K562 (cell line): Measurements from ENCODE around the gene MAP3K14. TPM values are rescaled to one million over a fixed set of nuclear protein-coding genes. Genes with fewer than 3 reads are reported as not detected.

Source experiments
- ARNT ChIP-seq, 2 experiments: fragments of 450-650 bp; IDR thresholded peaks; 2 replicates each; pipeline ENCODE4 v1.6.1; 2016; ENCODE audit warnings: mild to moderate bottlenecking in 1 of 2
- ATF2 ChIP-seq: sonication (generic); formaldehyde crosslinking; IDR thresholded peaks from 2 replicates; pipeline ENCODE4 v1.8.1; 2022; ENCODE audit warnings: missing genetic modification reagents
- DDX20 ChIP-seq: fragments of 450-650 bp; IDR thresholded peaks from 2 replicates; pipeline ENCODE4 v1.6.1; 2016; ENCODE audit warnings: missing genetic modification characterization, low read depth, mild to moderate bottlenecking, missing compliant biosample characterization, moderate library complexity
- GABPA ChIP-seq: fragments of 200-800 bp; sonication (Bioruptor generic); conservative IDR thresholded peaks from 2 replicates; pipeline ENCODE4 v1.6.1; 2016; ENCODE audit warnings: low read depth, missing genetic modification characterization, missing compliant biosample characterization
- HCFC1 ChIP-seq: IDR thresholded peaks from 2 replicates; pipeline ENCODE4 v1.6.1; 2012; ENCODE audit warnings: low read depth, low read length, improper control_type of control experiment
- HMG20A ChIP-seq: fragments of 450-650 bp; formaldehyde crosslinking; conservative IDR thresholded peaks from 2 replicates; pipeline ENCODE4 v1.4.0; 2020; ENCODE audit warnings: mild to moderate bottlenecking, mixed read lengths
- ILK ChIP-seq: fragments of 450-650 bp; IDR thresholded peaks from 2 replicates; pipeline ENCODE4 v1.6.1; 2016; ENCODE audit warnings: missing genetic modification characterization, low read depth, mild to moderate bottlenecking, missing compliant biosample characterization, moderate library complexity, borderline replicate concordance
- PCBP2 ChIP-seq: fragments of 200-400 bp; formaldehyde crosslinking; IDR thresholded peaks from 2 replicates; pipeline ENCODE4 v1.6.1; 2018; ENCODE audit warnings: low read length, low read depth, mild to moderate bottlenecking, moderate library complexity; ENCODE audit not compliant: poor library complexity, severe bottlenecking
- PHF8 ChIP-seq: fragments of 200-600 bp; sonication (generic); IDR thresholded peaks from 2 replicates; pipeline ENCODE4 v1.6.1; 2012; ENCODE audit warnings: mixed run types, mild to moderate bottlenecking, inconsistent platforms, low read length, moderate library complexity, borderline replicate concordance
- PML ChIP-seq: IDR thresholded peaks from 2 replicates; pipeline ENCODE4 v1.6.1; 2012; ENCODE audit warnings: low read length, inconsistent platforms
- RBM17 ChIP-seq: fragments of 200-400 bp; formaldehyde crosslinking; IDR thresholded peaks from 2 replicates; pipeline ENCODE4 v1.6.1; 2017; ENCODE audit warnings: low read depth, mild to moderate bottlenecking, low read length, borderline replicate concordance
- RBM22 ChIP-seq: fragments of 200-400 bp; formaldehyde crosslinking; IDR thresholded peaks from 2 replicates; pipeline ENCODE4 v1.6.1; 2018; ENCODE audit warnings: low read length, low read depth; ENCODE audit not compliant: poor library complexity, severe bottlenecking
- SIX5 ChIP-seq, 2 experiments: IDR thresholded peaks; 2 replicates each; pipeline ENCODE4 v1.6.1; 2011; ENCODE audit warnings: low read length in 2 of 2, borderline replicate concordance in 1 of 2, low read depth in 1 of 2, mild to moderate bottlenecking in 1 of 2, moderate library complexity in 1 of 2; ENCODE audit not compliant: insufficient read depth in 1 of 2
- SNRNP70 ChIP-seq: fragments of 200-400 bp; formaldehyde crosslinking; optimal IDR thresholded peaks from 2 replicates; pipeline ENCODE3; 2017; ENCODE audit warnings: low read depth, low read length
- ZC3H11A ChIP-seq: IDR thresholded peaks from 2 replicates; pipeline ENCODE4 v1.6.1; 2012; ENCODE audit warnings: low read depth, low read length, improper control_type of control experiment
- ZNF174 ChIP-seq: fragments of 250-450 bp; sonication (Bioruptor Pico); IDR thresholded peaks from 2 replicates; pipeline ENCODE4 v1.4.0; 2020; ENCODE audit warnings: mild to moderate bottlenecking
- ZNF408 ChIP-seq: fragments of 250-450 bp; sonication (Bioruptor Pico); IDR thresholded peaks from 2 replicates; pipeline ENCODE4 v1.4.0; 2020; ENCODE audit warnings: low read depth, mild to moderate bottlenecking, moderate library complexity
- ZNF436 ChIP-seq: fragments of 250-450, 450-650 bp; sonication (Bioruptor Pico); formaldehyde crosslinking; IDR thresholded peaks from 2 replicates; pipeline ENCODE4 v1.7.0; 2020; ENCODE audit warnings: mild to moderate bottlenecking
- ZNF586 ChIP-seq: fragments of 450-650 bp; formaldehyde crosslinking; conservative IDR thresholded peaks from 2 replicates; pipeline ENCODE4 v1.4.0; 2020; ENCODE audit warnings: mild to moderate bottlenecking, moderate library complexity
- ZNF830 ChIP-seq: fragments of 250-450 bp; sonication (Bioruptor Pico); IDR thresholded peaks from 2 replicates; pipeline ENCODE4 v1.5.0; 2021; ENCODE audit warnings: mild to moderate bottlenecking
- polyA plus RNA-seq, 8 experiments: library from polyadenylated mRNA; depleted of rRNA in 4 of 8; stranded (reverse) in 5 of 8; unstranded in 3 of 8; fragments of >200 nt; fragmentation: Nextera tagmentation in 2 of 8; fragmentation: Illumina TruSeq in 1 of 8; extraction: Ambion mirVana in 2 of 8; extraction: Trizol in 1 of 8; gene quantifications; 2 replicates each; pipeline versions ENCODE4 v1.2.1 to v1.2.3, GENCODE V29; 2011 to 2014; ENCODE audit warnings: inconsistent platforms in 1 of 8, missing spikeins in 1 of 8
- total RNA-seq, 7 experiments: library from RNA; depleted of rRNA in 6 of 7; stranded (reverse); fragments of >200 nt in 6 of 7; fragmentation: Illumina TruSeq in 2 of 7; extraction: Trizol in 2 of 7; gene quantifications; 2 replicates each; pipeline versions ENCODE4 v1.2.1 to v1.2.3, GENCODE V29; 2011 to 2021; ENCODE audit warnings: low replicate concordance in 1 of 7
- TF ChIP-seq, protein P1 (sequence below): fragments of 450-650 bp; IDR thresholded peaks from 2 replicates; pipeline ENCODE4 v1.6.1; 2018; ENCODE audit warnings: mild to moderate bottlenecking, low read depth; ENCODE audit not compliant: partially characterized antibody
- TF ChIP-seq, protein P2 (sequence below): sonication (generic); IDR thresholded peaks from 2 replicates; pipeline ENCODE4 v1.6.1; 2016
- TF ChIP-seq, protein P3 (sequence below): IDR thresholded peaks from 2 replicates; pipeline ENCODE4 v1.6.1; 2011; ENCODE audit warnings: borderline replicate concordance, low read depth, mild to moderate bottlenecking, moderate library complexity, low read length; ENCODE audit not compliant: insufficient read depth, poor library complexity, severe bottlenecking

The MAP3K14 gene
- total and polyA plus RNA-seq, 9 of the 15 experiments (the other 6 are each of a cell fraction or from before 2014, with no cell fraction given) = 0.45 to 8.7 (median 3.2) TPM

DNA sequence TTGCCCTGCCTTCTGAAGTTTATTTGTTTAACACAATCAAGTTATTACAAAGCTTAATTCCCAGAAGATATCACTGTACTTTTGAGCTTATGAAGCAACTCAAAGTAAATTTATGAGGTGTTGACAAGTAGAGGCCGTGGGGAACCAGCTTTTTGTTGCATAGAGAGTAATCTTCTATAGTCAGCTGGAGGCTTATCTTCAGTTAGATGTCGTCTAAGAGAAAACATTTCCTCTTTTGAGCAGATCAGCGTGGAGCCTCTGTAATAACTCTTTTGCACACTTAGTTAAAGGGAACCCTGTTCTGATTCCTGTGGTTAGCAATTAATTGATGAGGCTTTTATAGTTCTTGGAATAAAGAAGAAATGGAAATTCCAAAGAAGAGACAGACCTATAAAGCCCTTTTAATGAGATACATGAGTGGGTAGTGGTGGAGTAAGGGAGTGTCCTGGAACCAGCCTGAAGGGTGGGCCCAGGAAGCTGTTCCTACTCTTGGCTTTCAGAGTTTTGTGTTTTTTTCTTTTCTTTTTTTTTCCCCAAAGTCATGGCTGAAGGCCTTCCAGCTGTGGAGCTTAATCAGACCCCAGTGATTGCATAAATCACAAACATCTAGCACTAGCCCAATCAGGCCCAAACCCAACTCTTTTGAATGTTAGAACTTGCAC lies 28.9 kb upstream of the MAP3K14 start (continued):
- no peak for TF ChIP-seq RBM17
- TF ChIP-seq ARNT (IDR thresholded peaks at IDR 0.05) = peak; percentile 91 to 97
- TF ChIP-seq ZNF830 (CRISPR knock-in tag) = no peak
- peak; percentile 92 for TF ChIP-seq HMG20A (CRISPR knock-in tag)
- TF ChIP-seq DDX20 (tag) = peak; percentile 61; the same call in 1 of the 2 replicates
- TF ChIP-seq, protein P1, sequence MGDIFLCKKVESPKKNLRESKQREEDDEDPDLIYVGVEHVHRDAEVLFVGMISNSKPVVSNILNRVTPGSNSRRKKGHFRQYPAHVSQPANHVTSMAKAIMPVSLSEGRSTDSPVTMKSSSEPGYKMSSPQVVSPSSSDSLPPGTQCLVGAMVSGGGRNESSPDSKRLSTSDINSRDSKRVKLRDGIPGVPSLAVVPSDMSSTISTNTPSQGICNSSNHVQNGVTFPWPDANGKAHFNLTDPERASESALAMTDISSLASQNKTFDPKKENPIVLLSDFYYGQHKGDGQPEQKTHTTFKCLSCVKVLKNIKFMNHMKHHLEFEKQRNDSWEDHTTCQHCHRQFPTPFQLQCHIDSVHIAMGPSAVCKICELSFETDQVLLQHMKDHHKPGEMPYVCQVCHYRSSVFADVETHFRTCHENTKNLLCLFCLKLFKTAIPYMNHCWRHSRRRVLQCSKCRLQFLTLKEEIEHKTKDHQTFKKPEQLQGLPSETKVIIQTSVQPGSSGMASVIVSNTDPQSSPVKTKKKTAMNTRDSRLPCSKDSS = no peak
- no peak for TF ChIP-seq PHF8
- no peak for TF ChIP-seq ATF2 (CRISPR knock-in tag)
- no peak for TF ChIP-seq HCFC1
- no peak for TF ChIP-seq ZNF586
- TF ChIP-seq SIX5 (IDR thresholded peaks at IDR 0.05; ENCODE audit: borderline replicate concordance in 1 of 2, insufficient read depth in 1 of 2, low read depth in 1 of 2, low read length in 2 of 2) = no peak
- TF ChIP-seq ILK (tag) = no peak
- TF ChIP-seq ZC3H11A = no peak
- TF ChIP-seq, protein P2, sequence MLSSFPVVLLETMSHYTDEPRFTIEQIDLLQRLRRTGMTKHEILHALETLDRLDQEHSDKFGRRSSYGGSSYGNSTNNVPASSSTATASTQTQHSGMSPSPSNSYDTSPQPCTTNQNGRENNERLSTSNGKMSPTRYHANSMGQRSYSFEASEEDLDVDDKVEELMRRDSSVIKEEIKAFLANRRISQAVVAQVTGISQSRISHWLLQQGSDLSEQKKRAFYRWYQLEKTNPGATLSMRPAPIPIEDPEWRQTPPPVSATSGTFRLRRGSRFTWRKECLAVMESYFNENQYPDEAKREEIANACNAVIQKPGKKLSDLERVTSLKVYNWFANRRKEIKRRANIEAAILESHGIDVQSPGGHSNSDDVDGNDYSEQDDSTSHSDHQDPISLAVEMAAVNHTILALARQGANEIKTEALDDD = peak; percentile 93
- TF ChIP-seq ZNF174 = no peak
- peak; percentile 46 for TF ChIP-seq GABPA (tag)
- TF ChIP-seq SNRNP70 = no peak
- TF ChIP-seq RBM22 = no peak
- TF ChIP-seq PML = peak; percentile 98
- no peak for TF ChIP-seq PCBP2
- TF ChIP-seq ZNF408 = no peak
- TF ChIP-seq, protein P3, sequence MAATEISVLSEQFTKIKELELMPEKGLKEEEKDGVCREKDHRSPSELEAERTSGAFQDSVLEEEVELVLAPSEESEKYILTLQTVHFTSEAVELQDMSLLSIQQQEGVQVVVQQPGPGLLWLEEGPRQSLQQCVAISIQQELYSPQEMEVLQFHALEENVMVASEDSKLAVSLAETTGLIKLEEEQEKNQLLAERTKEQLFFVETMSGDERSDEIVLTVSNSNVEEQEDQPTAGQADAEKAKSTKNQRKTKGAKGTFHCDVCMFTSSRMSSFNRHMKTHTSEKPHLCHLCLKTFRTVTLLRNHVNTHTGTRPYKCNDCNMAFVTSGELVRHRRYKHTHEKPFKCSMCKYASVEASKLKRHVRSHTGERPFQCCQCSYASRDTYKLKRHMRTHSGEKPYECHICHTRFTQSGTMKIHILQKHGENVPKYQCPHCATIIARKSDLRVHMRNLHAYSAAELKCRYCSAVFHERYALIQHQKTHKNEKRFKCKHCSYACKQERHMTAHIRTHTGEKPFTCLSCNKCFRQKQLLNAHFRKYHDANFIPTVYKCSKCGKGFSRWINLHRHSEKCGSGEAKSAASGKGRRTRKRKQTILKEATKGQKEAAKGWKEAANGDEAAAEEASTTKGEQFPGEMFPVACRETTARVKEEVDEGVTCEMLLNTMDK = no peak
- no peak for TF ChIP-seq ZNF436 (CRISPR knock-in tag)
